Nephron progenitor cell (in vitro differentiated cells): ENCODE data around the gene BCL11B.

Source experiments
- DNase-seq: peaks from one replicate; pipeline ENCODE4 v3.0.0; 2021
- H3K27ac Mint-ChIP-seq: 2 replicates; pipeline ENCODE4 v1.8.0; 2021; ENCODE audit warnings: mild to moderate bottlenecking, moderate library complexity, mixed read lengths
- H3K27me3 Mint-ChIP-seq: 2 replicates; pipeline ENCODE4 v1.8.0; 2021; ENCODE audit warnings: mild to moderate bottlenecking, low read depth, mixed read lengths; ENCODE audit not compliant: poor library complexity
- H3K36me3 Mint-ChIP-seq: 2 replicates; pipeline ENCODE4 v1.8.0; 2021; ENCODE audit warnings: low read depth, mixed read lengths
- H3K4me1 Mint-ChIP-seq: 2 replicates; pipeline ENCODE4 v1.8.0; 2021; ENCODE audit warnings: mixed read lengths
- H3K4me3 Mint-ChIP-seq: 2 replicates; pipeline ENCODE4 v1.8.0; 2021; ENCODE audit warnings: mild to moderate bottlenecking, moderate library complexity, mixed read lengths
- H3K9me3 Mint-ChIP-seq: 2 replicates; pipeline ENCODE4 v1.8.0; 2021; ENCODE audit warnings: mild to moderate bottlenecking, moderate library complexity, mixed read lengths
- TF ChIP-seq, protein P1 (sequence below): fragments of 200-600 bp; sonication (generic); IDR thresholded peaks from 2 replicates; pipeline ENCODE4 v1.5.0; 2021; ENCODE audit warnings: antibody characterized with exemption

The BCL11B gene

DNA sequence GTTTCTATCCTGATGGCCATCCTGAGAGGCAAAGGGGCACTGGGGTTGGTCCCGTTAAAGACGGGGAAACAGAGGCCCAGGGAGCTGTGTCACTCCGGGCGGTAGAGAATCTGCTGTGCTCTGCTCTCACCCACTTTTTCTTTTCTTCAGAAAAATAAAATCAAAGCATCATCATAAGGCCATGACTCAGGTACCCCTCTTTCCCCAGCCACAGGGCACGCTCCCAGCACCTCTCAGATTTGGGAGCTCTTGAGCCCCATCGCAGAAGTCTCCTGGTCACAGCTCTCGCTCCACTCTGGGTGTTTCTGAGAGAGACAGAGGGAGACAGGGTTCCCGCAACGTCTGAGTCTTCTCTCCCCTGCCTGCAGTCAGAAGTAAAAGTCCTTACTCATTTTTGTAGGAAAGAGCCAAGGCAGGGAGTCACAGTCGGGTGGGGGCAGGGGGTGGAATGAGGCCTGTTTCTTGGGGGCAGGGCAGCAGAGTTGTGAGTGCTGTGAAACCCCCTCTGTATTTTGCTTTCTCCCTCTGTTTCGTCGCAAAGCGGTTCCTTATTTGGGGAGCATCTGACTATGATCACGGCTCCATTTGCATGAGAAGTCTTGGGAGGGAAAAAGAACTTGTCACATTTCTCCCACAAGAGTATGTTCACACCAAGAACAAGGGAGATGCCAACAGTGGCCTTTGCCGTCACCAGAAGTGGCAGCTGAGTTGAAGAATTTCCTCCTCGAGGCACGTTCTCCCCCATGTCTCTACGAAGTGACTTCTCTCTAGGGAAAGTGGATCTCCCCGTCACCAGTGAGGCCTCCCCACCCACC lies 139.0 kb downstream of the BCL11B start:
- H3K36me3 Mint-ChIP-seq: no peaks in the 10 kb centered on the region
- H3K4me3 Mint-ChIP-seq: peak overlapping the region; percentile 8
- H3K27me3 Mint-ChIP-seq: peaks cover 27% of the 10 kb centered on the region
- TF ChIP-seq, protein P1, sequence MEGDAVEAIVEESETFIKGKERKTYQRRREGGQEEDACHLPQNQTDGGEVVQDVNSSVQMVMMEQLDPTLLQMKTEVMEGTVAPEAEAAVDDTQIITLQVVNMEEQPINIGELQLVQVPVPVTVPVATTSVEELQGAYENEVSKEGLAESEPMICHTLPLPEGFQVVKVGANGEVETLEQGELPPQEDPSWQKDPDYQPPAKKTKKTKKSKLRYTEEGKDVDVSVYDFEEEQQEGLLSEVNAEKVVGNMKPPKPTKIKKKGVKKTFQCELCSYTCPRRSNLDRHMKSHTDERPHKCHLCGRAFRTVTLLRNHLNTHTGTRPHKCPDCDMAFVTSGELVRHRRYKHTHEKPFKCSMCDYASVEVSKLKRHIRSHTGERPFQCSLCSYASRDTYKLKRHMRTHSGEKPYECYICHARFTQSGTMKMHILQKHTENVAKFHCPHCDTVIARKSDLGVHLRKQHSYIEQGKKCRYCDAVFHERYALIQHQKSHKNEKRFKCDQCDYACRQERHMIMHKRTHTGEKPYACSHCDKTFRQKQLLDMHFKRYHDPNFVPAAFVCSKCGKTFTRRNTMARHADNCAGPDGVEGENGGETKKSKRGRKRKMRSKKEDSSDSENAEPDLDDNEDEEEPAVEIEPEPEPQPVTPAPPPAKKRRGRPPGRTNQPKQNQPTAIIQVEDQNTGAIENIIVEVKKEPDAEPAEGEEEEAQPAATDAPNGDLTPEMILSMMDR: no peak
- H3K4me1 Mint-ChIP-seq: peaks cover 56% of the 10 kb centered on the region
- H3K27ac Mint-ChIP-seq: peak overlapping the region; percentile 78
- H3K9me3 Mint-ChIP-seq: no peaks in the 10 kb centered on the region
- DNase-seq: no peak

DNA sequence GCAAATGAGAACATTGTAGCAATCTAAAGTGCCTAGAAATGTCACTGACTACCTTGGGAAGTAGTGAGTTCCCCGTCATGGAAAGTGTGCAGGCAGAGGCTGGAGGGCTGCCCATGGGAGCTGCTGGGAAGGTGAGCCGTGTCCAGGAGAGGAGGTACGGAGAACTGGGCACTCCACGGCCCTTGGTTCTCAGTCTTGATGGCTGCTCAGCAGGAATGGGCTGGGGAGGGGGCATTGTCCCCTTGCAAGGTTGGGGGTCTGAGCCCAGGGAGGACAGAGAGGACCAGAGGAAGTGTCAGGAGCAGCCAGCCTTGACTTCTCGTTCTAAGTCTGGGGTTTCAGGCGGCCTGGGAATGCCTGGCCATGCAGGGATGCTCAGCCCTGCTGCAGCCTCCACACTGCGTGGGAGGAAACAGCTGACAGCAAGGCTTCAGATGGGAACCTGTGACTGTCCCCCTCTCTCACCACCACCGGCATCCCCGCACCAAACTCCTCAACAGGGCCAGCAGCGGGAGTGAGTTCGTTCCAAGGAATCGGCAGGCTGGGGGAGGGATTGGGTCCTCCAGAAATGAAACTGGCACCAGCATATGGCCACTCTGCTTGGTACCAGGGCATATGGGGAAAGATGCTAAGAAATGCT lies 140.2 kb downstream of the BCL11B start:
- TF ChIP-seq, protein P1: no peak
- no peak overlapping the region for H3K4me3 Mint-ChIP-seq
- H3K27ac Mint-ChIP-seq: no peak overlapping the region
- H3K27me3 Mint-ChIP-seq: peaks cover 25% of the 10 kb centered on the region
- no peaks in the 10 kb centered on the region for H3K36me3 Mint-ChIP-seq
- no peaks in the 10 kb centered on the region for H3K9me3 Mint-ChIP-seq
- H3K4me1 Mint-ChIP-seq: peaks cover 66% of the 10 kb centered on the region
- DNase-seq: no peak

DNA sequence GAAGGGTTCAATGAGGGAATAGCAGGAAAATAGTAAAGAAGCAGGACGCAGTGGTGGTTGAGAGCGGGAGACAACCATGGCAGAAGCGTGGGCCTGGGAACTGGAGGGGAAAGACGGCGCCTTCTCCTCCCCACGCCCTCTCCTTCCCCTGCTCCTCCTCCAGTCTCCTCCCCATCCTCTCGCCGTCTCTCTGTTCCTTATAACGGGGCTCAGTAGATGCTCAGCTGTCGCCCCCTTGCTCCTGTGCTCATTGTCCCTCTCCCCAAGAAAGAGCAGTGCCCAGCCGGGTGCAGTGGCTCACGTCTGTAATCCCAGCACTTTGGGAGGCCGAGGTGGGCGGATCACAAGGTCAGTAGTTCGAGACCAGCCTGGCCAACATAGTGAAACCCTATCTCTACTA lies 142.0 kb downstream of the BCL11B start:
- no peaks in the 10 kb centered on the region for H3K36me3 Mint-ChIP-seq
- TF ChIP-seq, protein P1: no peak
- H3K9me3 Mint-ChIP-seq: no peaks in the 10 kb centered on the region
- H3K27me3 Mint-ChIP-seq: peaks cover 22% of the 10 kb centered on the region
- peaks cover 64% of the 10 kb centered on the region for H3K4me1 Mint-ChIP-seq
- H3K4me3 Mint-ChIP-seq: no peak overlapping the region
- DNase-seq: no peak
- no peak overlapping the region for H3K27ac Mint-ChIP-seq

DNA sequence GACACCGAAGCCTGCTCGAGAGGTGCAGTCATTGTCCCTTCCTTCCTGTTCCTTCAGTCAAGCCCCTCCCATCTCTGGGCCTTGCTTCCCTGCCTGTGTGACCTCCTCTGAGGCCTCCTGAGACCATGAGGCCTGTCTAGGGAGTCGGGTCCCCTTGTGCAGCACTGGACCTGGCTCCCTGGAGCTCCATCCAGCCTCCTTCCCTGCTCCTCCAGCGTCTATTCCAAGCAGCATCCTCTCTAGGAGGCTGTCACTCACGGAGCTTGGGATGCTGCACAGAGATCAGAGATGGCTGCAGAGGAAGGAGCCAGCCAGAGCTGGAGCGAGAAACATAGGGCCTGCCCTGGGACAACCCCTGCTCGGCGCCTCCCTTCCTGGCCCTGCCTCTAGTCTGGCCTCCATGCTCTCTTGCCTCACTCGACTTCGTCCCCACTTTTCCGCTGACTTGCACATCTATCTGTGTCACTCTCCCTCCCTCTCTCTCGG lies 142.7 kb downstream of the BCL11B start:
- TF ChIP-seq, protein P1: no peak
- peaks cover 58% of the 10 kb centered on the region for H3K4me1 Mint-ChIP-seq
- no peaks in the 10 kb centered on the region for H3K36me3 Mint-ChIP-seq
- DNase-seq: no peak
- peaks cover 27% of the 10 kb centered on the region for H3K27me3 Mint-ChIP-seq
- peak overlapping the region; percentile 68 for H3K27ac Mint-ChIP-seq
- H3K4me3 Mint-ChIP-seq: no peak overlapping the region
- no peaks in the 10 kb centered on the region for H3K9me3 Mint-ChIP-seq

DNA sequence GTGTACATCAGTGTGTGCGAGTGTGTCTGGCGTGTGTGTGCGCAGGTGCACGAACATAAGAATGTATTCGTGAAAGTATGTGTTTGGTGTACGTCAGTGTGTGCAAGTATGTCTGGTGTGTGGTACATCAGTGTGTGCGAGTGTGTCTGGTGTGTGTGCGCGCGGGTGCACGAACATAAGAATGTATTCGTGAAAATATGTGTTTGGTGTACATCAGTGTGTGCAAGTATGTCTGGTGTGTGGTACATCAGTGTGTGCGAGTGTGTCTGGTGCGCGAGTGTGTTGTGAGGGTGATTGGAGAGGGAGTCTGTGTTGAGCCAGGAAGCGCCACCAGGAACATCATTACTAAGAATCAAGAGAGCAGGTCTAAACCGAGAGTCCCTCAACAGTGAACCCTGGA lies 143.8 kb downstream of the BCL11B start:
- TF ChIP-seq, protein P1: no peak
- no peak for DNase-seq
- H3K4me3 Mint-ChIP-seq: no peak overlapping the region
- no peaks in the 10 kb centered on the region for H3K36me3 Mint-ChIP-seq
- H3K4me1 Mint-ChIP-seq: peaks cover 47% of the 10 kb centered on the region
- peaks cover 25% of the 10 kb centered on the region for H3K27me3 Mint-ChIP-seq
- H3K27ac Mint-ChIP-seq: peak overlapping the region; percentile 26
- no peaks in the 10 kb centered on the region for H3K9me3 Mint-ChIP-seq
